ENCODE measurements around the gene FAM47C.

- no peak for TF ChIP-seq CTCF (IDR thresholded peaks at IDR 0.05)
- no peak for TF ChIP-seq POLR2A (IDR thresholded peaks at IDR 0.05)
- TF ChIP-seq POLR2AphosphoS5 (IDR thresholded peaks at IDR 0.05) = no peak
- no peak for TF ChIP-seq EP300 (IDR thresholded peaks at IDR 0.05)
Measured at GRCh38 chrX:36983831-36984230, 24.3 kb upstream of the FAM47C start.
